ENCODE data around the gene XCL1. TPM values are rescaled to one million over a fixed set of nuclear protein-coding genes. Genes with fewer than 3 reads are reported as not detected.

XCL1 gene
- total and polyA plus RNA-seq, 10 of the 15 experiments (the other 5 are each of a cell fraction or from before 2014, with no cell fraction given): 0.68 to 1,222 (median 12.2) TPM

DNA sequence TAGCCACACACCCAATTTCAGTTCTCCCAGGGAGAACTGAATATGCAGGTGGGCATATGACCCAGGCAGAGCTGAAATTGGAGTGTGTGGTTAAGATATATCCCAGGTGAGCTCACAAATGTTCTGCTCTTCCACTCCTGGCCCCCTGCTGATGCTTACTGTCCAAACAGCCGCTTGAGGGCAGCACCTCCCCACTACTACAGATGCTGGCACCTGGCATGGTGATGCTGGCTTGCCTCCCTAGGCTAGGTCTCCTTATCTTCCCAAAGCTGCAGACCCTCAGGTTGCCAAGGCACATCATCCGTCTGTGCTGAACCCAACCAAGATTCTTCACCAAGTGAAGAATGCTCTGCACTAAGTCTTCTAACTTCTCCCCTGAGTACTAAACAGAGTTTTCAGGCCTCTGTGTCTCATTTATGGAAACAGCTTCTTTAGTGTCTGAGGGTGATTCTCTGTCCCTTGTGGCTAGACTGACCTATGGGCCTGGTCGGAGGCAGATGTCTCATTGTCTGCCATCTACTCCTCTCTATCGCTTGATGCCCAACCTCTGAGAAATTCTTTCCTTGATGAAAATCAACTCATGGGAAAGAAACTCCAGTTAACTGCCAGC lies 27.2 kb downstream of the XCL1 start (continued):
- TF ChIP-seq NRF1 (conservative IDR thresholded peaks at IDR 0.05; ENCODE audit: low read depth, low read length) (no peak), RAD21 (IDR thresholded peaks at IDR 0.05; ENCODE audit: insufficient read depth, low read depth, low read length) (peak; percentile 97), HCFC1 (IDR thresholded peaks at IDR 0.05; ENCODE audit: low read length) (no peak), TCF12 (IDR thresholded peaks at IDR 0.05; ENCODE audit: low read depth, low read length) (0 out of 2 replicates have a peak, but pooled peaks have one; percentile 43), MTA2 (IDR thresholded peaks at IDR 0.05; ENCODE audit: low read depth) (no peak), MYB (IDR thresholded peaks at IDR 0.05; ENCODE audit: borderline replicate concordance, low read depth, low read length) (no peak), STAT1 (conservative IDR thresholded peaks at IDR 0.05) (no peak), SREBF1 (IDR thresholded peaks at IDR 0.05; ENCODE audit: low read length) (no peak), CEBPZ (IDR thresholded peaks at IDR 0.05; ENCODE audit: low read depth, low read length) (no peak), BHLHE40 (IDR thresholded peaks at IDR 0.05; ENCODE audit: borderline replicate concordance in 1 of 2, low read depth in 2 of 2, low read length in 1 of 2) (0 out of 4 replicates have a peak, but pooled peaks of 1 of the 2 experiments have one; percentile 4), ZBED1 (IDR thresholded peaks at IDR 0.05; ENCODE audit: borderline replicate concordance) (no peak), FOXK2 (IDR thresholded peaks at IDR 0.05) (no peak), TBL1XR1 (IDR thresholded peaks at IDR 0.05; ENCODE audit: low read depth, low read length) (no peak), EED (IDR thresholded peaks at IDR 0.05; ENCODE audit: low read depth) (no peak), SUZ12 (IDR thresholded peaks at IDR 0.05; ENCODE audit: unreplicated experiment) (no peak), SIN3A (IDR thresholded peaks at IDR 0.05; ENCODE audit: low read depth, low read length) (no peak), ZNF207 (IDR thresholded peaks at IDR 0.05; ENCODE audit: borderline replicate concordance) (no peak)
- TF ChIP-seq, protein P1, sequence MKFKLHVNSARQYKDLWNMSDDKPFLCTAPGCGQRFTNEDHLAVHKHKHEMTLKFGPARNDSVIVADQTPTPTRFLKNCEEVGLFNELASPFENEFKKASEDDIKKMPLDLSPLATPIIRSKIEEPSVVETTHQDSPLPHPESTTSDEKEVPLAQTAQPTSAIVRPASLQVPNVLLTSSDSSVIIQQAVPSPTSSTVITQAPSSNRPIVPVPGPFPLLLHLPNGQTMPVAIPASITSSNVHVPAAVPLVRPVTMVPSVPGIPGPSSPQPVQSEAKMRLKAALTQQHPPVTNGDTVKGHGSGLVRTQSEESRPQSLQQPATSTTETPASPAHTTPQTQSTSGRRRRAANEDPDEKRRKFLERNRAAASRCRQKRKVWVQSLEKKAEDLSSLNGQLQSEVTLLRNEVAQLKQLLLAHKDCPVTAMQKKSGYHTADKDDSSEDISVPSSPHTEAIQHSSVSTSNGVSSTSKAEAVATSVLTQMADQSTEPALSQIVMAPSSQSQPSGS (IDR thresholded peaks at IDR 0.05; ENCODE audit: low read length): no peak
- TF ChIP-seq, protein P2, sequence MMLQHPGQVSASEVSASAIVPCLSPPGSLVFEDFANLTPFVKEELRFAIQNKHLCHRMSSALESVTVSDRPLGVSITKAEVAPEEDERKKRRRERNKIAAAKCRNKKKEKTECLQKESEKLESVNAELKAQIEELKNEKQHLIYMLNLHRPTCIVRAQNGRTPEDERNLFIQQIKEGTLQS (IDR thresholded peaks at IDR 0.05; ENCODE audit: borderline replicate concordance, extremely low read depth, low read depth, low read length): no peak
- TF ChIP-seq, protein P3, sequence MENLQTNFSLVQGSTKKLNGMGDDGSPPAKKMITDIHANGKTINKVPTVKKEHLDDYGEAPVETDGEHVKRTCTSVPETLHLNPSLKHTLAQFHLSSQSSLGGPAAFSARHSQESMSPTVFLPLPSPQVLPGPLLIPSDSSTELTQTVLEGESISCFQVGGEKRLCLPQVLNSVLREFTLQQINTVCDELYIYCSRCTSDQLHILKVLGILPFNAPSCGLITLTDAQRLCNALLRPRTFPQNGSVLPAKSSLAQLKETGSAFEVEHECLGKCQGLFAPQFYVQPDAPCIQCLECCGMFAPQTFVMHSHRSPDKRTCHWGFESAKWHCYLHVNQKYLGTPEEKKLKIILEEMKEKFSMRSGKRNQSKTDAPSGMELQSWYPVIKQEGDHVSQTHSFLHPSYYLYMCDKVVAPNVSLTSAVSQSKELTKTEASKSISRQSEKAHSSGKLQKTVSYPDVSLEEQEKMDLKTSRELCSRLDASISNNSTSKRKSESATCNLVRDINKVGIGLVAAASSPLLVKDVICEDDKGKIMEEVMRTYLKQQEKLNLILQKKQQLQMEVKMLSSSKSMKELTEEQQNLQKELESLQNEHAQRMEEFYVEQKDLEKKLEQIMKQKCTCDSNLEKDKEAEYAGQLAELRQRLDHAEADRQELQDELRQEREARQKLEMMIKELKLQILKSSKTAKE (IDR thresholded peaks at IDR 0.05; ENCODE audit: low read depth, poor library complexity, severe bottlenecking): no peak
- TF ChIP-seq, protein P4, sequence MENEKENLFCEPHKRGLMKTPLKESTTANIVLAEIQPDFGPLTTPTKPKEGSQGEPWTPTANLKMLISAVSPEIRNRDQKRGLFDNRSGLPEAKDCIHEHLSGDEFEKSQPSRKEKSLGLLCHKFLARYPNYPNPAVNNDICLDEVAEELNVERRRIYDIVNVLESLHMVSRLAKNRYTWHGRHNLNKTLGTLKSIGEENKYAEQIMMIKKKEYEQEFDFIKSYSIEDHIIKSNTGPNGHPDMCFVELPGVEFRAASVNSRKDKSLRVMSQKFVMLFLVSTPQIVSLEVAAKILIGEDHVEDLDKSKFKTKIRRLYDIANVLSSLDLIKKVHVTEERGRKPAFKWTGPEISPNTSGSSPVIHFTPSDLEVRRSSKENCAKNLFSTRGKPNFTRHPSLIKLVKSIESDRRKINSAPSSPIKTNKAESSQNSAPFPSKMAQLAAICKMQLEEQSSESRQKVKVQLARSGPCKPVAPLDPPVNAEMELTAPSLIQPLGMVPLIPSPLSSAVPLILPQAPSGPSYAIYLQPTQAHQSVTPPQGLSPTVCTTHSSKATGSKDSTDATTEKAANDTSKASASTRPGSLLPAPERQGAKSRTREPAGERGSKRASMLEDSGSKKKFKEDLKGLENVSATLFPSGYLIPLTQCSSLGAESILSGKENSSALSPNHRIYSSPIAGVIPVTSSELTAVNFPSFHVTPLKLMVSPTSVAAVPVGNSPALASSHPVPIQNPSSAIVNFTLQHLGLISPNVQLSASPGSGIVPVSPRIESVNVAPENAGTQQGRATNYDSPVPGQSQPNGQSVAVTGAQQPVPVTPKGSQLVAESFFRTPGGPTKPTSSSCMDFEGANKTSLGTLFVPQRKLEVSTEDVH (IDR thresholded peaks at IDR 0.05; ENCODE audit: low read depth, partially characterized antibody): no peak
